Body of pancreas (tissue), 4 donors: ENCODE data around the gene TIE1.

ENCODE experiments used
- CTCF ChIP-seq, 7 experiments: fragments of 450-650 bp in 4 of 7; fragments of 200-600 bp in 3 of 7; sonication (generic) in 3 of 7; IDR thresholded peaks; one replicate each; pipeline ENCODE4 v1.5.1; 2016 to 2019; ENCODE audit warnings: antibody characterized with exemption in 7 of 7
- POLR2A ChIP-seq, 3 donors: fragments of 450-650 bp; IDR thresholded peaks; one replicate each; pipeline ENCODE4 v1.6.1; 2016; ENCODE audit warnings: antibody characterized with exemption in 3 of 3, mild to moderate bottlenecking in 2 of 3

GRCh38 chr1:43253173-43253572, 47.6 kb upstream of the TIE1 start:
- TF ChIP-seq CTCF (IDR thresholded peaks at IDR 0.05) (no peak), POLR2A (IDR thresholded peaks at IDR 0.05) (no peak)
